DLD1 (cell line): Measurements from ENCODE around the gene EFCAB12.

Source experiments
- in situ Hi-C: cut with HindIII; loops from 2 replicates; pipeline ENCODE4 v1.10.0; 2017; ENCODE audit warnings: low sequenced_read_pairs

EFCAB12 gene

DNA sequence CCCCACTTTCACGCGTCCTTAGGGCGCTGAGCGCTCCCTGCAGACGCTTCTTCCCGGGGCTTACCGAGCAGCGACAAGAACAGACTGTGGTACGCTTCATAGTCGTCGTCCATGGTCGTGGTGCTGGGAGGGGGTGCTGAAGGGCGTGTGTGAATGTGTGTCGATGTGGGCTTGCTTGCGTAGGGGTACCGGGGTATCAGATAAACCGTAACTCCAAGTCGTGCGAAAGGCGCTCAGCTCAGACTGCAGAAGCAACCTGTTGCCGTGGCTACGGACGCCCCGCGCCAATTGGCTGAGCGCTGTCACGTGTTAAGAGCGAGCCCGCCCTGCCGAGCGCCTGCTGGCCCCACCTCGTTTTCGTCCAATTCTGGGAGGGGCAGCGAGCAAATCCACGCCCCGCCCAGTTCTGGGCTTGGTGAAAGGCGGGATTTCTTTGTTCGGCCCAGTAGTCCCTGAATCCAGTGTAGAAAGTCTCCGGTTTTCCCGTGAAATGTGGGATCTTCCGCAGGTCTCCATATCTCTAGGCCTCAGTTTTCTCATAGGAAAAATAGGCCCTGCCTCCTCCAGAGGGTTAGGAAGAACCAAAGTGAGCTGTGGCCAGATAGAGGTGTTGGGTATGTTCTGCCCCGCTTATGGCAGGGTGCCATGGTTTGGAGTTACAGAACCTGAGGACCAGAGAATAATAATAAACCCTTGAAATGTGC lies at the start of gene EFCAB12:
EFCAB12 (minus strand) TSS at position 261 of the 704 bp plus-strand sequence; CDS start at position 113, 148 bp downstream.
- in situ Hi-C loops, result no loop called here

DNA sequence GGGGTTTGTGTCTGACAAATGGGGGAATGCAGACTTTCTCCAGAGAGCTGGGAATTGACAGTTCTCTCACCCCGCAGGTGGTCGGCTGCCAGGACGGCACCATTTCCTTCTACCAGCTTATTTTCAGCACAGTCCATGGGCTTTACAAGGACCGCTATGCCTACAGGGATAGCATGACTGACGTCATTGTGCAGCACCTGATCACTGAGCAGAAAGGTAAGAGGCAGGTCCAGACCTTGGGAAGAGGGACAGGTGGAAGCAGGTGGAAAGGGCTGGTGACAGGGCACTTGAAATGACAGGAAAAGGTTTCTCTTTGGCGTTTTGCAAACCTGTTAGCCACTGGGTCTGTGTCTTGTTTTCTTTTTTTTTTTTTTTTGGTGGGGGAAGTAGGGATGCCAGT lies 48.1 kb upstream of the EFCAB12 start:
- in situ Hi-C loops, result no loop called here

DNA sequence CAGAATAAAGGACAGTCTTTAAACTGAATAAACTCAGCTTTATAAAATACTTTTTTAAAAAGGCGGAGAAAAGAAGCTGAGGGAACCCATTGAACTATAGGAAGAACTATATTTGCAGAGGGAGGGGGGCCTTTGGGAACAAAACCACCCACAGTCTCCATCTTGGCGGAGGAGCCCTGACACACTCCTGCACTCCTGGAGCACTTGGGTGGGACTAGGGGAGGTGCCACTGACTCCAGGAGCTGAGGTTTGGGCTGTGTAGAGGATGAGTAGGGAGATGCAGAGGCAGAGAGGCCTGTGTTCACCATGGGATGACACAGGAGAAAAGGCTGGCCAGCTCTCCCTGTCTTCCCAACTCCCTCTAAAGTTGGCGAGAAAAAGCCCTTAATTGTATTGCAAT lies 47.4 kb upstream of the EFCAB12 start:
- in situ Hi-C loops, result no loop called here

DNA sequence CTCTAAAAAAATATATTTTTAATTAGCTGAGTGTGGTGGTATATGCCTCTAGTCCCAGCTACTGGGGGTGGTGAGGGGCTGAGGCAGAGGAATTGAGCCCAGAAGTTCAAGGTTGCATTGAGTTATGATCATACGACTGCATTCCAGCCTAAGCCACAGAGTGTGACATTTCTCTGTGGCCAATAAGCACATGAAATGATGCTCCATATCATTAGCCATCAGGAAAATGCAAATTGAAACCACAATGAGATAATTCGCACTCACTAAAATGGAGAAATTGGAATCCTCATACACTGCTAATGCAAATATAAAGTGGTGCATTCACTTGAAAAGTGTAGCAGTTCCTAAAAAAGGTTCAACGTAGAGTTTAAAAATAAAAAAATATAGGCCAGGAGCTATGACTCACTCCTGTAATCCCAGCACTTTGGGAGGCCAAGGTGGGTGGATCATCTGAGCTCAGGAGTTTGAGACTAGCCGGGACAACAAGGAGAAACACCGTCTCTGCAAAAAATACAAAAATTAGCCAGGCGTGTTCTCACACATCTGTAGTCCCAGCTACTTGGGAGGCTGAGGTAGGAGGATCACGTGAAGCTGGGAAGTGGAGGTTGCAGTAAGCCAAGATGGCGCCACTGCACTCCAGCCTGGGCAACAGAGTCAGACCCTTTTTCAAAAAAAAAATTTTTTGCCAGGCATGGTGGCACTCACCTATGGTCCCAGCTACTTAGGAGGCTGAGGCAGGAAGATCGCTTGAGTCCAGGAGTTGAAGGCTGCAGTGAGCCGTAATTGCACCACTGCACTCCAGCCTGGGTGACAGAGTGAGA lies 46.8 kb upstream of the EFCAB12 start:
- in situ Hi-C loops, result no loop called here

DNA sequence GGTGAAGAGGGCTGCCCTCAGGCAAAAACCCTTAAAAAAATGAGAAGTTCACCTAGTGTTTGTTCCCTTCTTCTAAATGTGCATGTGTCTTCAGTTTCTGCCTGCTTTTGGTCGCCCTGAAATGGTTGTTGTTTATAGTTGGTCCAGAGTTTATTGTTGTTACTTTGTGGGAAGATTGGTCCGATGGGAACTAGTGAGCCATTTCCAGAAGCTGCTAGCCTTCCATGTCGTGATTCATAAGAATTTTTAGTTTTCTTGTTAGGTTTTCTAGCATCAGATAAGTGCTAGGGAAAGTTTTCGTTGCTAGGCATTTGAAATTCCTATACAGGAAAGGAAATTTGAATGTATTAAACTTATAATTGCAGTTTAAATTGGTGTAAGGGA lies 45.3 kb upstream of the EFCAB12 start:
- in situ Hi-C loops, result no loop called here

DNA sequence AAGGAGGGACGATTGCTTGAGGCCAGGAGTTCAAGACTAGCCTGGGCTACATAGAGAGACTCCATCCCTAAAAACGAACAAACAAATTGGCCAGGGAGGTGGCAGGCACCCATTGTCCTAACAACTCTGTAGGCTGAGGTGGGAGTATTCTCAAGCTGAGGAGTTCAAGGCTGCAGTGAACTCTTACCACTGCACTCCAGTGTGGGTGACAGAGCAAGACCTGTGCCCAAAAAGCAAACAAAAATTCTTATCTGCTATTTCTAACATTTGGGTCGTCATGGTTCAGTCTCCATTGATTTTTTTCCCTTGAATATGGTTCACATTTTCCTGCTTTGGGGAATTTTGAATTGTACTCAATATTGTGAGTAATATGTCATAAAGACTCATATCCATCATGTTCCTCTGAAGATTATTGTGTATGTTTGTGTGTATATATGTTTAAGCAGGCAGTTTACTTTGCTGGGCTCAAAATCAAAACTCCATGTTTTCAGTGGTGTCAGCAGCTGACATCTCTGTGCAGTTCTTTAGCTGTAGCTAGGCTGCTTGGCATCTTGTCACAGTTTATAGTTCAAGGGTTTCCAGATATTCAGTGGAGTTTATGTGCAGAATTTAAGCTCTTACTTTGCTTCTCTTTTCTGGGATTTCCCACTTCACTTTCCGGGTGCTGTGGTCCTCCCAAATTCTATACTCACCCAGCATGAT lies 44.8 kb upstream of the EFCAB12 start:
- in situ Hi-C loops, result no loop called here

DNA sequence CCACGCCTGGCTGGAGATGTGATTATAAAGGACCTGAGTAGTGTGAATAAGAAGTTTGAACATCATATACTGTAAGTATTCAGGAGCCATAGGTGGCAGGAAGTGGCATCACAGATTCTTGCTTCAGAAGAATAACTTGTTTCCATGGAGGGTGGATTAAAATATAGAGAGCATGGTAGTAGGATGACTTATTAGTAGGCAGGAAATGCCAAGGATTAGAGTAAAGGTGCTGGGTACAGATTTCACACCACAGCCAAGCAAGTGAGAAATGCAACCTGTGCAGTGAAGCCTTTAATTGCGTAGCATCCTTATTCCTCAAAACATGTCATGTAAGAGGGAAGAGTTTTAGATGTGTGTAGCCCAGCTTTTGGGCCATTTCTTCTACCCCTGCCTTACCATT lies 42.4 kb upstream of the EFCAB12 start:
- in situ Hi-C loops, result no loop called here

DNA sequence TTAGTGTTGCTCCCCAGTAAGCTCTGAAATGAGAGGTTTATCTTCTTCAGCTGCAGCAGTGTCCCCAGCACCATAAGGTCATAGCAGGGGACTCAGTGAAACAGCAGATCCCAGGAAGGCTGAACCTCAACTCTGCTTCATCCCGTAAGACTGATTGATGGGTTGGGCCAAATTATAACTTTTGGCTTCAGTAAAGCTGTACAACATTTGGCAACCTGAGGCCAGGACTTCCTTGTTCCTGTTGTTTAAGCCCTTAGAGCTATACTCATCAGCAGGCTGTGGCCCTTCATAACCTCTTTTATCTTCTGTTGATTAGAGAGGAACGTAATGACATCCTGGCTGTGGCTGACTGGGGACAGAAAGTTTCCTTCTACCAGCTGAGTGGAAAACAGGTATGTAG lies 40.6 kb upstream of the EFCAB12 start:
- in situ Hi-C loops, result no loop called here

DNA sequence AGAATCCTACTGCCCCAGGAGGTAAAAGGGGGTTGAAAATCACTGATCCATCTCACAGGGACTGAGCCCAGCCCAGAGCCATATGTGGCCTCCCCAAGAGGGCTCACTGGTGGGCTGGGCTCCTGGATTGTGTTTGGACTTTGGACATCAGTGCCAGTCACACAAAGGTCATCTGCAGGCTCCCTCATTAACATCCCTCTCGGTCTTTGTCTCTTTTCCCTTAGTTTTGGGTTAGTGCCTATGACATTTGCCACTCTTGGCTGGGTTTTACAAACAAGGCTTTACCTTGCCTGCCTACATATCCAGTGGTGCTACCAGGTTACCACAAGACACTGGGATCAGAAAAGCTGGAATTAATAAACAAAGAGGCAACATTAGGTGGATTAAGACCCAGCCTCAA lies 39.5 kb upstream of the EFCAB12 start:
- in situ Hi-C loops, result no loop called here

DNA sequence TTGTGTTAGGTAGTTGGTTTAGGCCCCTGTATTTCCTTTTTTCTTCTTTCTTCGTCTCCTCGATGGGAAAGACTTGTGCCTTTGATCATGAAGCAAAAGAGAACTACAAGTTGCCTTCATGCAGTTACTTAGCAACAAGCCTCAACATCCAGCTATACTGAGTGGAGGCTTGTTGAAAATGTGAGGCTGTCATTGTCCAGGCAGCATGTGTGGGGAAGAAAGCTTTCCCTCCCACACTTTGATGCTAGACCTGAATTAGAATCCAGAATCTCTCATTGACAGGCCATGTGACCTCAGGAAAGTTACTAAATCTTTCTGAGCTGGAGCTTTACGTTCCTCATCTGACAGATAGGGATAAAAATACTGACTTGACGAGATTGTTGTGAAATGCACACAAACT lies 35.3 kb upstream of the EFCAB12 start:
- in situ Hi-C loops, result no loop called here

DNA sequence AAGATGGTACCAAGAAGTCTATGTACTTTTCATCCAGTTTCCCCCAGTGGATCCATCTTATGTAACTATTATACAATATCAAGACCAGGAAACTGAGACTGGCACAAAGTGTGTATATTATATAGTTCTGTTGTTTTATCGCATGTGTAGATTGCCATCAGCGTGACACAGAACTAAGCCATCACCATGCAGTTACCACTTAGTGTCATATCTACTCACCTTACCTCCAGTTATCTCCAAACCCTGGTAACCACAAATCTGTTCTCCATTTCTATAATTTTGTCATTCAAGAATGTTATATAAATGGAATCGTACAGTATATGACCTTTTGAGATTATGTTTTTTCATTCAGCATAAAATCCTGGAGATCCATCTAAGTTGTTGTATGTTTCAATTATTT lies 34.7 kb upstream of the EFCAB12 start:
- in situ Hi-C loops, result no loop called here

DNA sequence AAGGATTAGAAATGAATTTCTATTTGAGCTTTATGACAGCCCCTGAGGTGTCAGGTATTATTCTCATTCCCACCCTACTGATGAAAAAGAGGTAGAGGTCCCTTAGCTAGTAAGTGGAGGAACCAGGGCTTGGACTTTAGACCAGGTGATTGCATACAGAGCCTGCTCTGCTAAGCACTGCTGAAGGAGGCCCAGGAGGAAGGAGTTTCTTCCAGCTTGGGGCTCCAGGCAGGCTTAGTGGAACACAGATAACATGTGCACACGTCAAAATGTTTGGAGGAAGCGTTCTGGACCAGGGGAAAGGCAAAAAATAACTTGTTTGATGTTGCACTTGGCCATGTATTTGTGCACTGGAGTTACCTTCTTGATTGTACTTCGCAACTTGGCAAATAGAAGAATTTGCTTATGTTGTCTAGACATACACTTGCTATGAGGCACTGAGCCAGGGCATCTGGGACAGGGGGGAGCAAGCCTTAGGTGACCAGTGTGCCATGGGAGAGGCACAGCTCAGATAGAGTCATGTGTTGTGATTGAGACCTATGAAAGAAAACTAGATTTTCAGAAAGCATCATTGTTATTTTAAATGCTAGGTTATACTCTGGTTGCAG lies 34.0 kb upstream of the EFCAB12 start:
- in situ Hi-C loops, result no loop called here

DNA sequence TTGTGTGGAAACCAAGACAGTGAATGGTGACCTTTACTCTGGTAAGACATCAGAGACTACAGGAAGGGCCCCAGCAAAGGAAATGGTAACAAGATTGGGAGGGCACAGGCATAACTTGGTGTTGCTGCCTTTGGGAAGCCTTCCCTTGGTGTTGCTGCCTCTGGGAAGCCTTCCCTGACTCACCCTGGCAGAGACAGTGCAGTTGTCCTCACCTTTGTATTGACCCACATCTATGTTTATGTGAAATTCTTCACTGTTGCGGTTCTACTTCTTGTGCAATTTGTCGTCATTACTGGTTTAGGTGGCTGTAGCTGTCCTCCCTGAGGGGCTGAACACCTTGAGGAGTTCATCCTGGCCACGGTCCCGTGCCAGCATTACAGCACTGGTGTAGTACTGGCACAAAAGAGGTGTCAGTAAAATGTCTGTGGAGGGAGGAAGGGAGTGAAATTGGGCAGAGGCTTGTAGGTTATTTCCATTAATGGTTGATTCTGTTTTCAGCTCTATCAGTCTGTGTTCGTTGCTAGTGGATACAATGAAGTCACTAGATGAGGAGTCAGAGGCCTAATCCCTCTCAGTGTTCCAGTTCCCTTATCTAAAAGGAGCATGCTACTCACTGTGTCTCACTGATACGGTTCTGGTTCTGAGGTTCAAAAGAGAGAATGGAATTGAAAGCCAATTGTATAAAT lies 33.2 kb upstream of the EFCAB12 start:
- in situ Hi-C loops, result no loop called here

DNA sequence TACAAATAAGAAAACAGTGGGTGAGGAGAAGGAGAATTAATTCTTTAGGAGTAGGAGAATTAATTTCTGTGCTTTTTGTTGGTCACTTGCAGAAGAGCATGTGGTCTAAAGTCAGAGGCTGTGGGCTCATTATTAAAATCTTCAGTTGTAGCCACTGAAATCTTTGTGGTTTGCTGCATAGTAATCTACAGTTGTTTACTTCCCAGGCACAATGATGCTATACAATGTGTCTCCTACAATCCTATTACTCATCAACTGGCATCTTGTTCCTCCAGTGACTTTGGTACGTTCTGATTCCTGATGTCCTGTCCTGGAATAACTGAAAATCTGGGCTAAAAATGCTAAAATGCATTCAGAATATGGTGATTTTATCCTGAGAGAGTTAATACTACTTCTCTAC lies 32.6 kb upstream of the EFCAB12 start:
- in situ Hi-C loops, result no loop called here

DNA sequence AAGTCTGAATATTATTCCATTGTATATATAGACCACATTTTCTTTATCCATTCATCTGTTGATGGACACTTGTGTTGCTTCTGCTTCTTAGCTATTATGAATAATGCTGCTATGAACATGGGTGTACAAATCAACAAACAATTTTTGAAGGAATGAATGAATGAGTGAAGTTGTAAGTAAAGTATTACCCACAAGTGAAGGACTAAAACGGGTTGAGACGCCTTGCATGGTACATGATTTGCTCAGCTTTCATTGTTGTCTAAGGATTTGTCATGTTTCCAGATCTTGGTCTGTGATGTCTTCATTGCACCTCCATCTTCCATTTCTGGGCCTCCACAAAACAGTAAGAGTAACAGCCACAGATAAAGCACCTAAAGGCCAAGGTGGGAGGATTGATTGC lies 32.1 kb upstream of the EFCAB12 start:
- in situ Hi-C loops, result no loop called here

DNA sequence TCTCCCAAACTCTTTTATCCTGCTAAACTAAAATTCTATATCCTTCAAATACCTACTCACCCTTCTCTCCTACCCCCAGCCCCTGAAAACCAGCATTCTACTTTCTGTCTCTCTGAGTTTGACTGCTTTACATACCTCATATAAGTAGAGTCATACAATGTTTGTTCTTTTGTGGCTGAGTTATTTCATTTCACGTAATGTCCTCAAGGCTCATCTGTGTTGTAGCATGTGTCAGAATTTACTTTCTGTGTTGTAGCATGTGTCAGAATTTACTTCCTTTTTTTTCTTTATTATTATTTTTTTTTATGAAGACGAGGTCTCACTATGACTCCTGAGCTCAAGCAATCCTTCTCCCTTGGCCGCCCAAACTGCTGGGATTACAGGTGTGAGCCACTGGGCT lies 31.7 kb upstream of the EFCAB12 start:
- in situ Hi-C loops, result no loop called here

DNA sequence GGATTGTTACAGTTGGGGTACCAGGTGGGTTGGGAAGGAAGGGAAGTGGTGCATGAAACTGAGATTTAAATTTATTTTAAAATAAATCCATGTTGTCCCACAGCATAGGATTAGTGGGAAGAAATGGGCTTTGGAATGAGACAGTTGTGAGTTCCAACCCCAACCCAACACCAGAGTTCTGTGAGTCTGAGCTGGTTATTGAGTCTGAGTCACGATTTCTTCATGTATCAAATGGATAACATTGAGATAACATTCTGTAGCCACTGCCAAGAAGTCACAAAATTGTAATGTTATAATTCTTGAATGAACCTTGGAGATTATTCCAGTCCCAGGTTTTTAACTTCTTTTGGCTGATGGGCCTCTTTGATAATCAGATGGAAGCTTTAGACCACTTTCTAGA lies 25.3 kb upstream of the EFCAB12 start:
- in situ Hi-C loops, result no loop called here

DNA sequence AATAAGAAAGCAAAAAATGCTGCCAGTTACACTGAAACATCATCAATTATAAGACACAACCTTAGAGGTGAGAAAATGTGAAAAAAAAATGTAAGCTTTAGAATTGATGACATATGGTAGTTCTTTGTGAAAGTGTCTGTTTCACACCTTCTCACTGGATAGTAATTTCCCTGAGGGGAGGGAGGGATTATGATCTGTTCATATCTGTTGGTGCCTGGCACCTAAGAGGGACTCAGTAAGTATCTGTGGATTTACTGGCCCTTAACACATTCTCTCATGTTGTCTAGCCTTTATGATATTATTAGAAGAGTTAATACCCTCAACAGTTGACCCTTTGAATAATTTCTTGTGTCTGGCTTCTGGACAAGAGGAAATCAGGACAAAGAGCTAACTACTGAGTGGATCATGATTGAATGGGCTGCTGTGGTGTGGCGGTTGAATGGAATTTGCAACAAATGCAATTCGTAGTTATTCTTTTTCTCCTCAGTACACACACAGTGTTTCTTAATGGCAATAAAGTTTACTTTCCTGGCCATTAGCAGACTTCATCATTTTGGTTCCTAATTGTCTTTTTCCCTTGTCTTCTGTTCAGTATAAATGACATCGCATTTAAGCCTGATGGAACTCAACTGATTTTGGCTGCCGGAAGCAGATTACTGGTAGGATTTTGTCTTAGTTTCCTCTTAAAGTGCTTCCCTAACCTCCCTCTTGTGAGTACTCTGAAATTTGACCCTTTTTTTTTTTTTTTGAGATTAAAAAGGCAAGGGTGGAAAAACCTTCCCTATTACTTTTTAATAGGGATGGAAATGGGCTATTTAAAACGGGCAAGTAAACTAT lies 21.1 kb upstream of the EFCAB12 start:
- in situ Hi-C loops, result no loop called here

DNA sequence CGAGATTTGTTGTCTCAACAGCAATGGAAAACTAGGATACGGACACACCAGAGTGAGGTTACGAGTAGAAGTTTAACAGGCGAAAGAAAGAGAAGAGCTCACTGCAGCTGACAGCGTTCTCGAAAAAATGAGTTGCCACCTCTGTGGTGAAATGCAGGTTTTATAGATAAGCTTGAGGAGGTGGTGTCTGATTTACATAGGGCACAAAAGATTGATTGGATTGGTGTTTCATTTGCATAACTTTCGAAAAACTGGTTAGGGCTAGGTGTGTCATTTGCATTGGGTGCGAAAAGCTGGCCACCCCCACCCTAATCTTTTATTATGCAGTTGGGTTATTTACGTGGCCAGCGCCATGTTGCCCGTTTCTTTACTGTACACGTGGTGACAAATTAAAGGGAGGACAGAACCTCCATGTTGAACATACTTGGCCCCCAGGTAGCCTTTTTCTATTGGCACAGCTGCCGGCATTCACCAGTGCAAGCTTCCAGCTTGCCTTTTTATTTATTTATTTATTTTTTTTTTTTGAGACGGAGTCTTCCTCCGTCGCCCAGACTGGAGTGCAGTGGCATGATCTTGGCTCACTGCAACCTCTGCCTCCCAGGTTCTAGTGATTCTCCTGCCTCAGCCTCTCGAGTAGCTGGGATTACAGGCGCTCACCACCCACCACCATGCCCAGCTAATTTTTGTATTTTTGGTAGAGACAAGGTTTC lies 19.9 kb upstream of the EFCAB12 start:
- in situ Hi-C loops, result no loop called here
